RKO (cell line): ENCODE measurements around the gene SLC16A8.

Experiments
- DNase-seq: peaks from one replicate; pipeline ENCODE4 v3.0.0-alpha.2; 2016; ENCODE audit warnings: low spot score

The SLC16A8 gene

DNA sequence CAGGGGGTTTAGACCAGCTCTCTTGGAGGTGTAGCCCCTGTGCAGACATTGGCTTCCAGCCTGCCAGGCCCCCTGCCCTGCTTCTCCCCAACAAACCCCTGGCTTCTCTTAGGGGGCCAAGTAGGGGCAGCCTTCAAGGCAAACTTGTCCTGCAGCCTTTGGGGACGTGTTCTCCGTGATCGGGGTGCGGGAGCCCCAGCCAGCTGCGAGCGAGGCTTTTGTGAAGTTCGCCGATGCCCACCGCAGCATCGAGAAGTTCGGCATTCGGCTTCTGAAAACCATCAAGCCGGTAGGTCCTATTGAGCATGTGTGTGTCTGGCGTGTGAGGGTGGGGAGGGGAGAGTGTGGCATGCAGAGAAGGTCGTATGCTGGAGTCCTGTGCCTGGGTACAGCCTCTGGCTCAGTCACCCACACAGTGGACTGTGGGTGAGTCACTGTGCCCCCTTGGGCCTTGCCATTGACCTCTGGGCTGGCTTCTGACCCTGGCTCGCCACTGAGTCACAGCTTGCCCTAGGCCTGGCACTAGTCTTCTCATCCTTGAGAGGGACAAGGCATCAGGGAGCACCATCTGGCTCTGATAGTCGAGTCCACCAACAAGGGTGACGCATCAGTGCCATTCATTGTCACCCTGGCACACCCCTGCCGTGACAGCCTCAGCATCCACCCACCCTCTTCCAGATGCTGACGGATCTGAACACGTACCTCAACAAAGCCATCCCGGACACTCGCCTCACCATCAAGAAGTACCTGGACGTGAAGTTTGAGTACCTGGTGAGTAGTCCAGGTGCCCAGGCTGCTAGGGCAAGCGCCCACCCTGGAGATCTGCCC is 11.4 kb downstream of the SLC16A8 start:
- DNase-seq = no peak

DNA sequence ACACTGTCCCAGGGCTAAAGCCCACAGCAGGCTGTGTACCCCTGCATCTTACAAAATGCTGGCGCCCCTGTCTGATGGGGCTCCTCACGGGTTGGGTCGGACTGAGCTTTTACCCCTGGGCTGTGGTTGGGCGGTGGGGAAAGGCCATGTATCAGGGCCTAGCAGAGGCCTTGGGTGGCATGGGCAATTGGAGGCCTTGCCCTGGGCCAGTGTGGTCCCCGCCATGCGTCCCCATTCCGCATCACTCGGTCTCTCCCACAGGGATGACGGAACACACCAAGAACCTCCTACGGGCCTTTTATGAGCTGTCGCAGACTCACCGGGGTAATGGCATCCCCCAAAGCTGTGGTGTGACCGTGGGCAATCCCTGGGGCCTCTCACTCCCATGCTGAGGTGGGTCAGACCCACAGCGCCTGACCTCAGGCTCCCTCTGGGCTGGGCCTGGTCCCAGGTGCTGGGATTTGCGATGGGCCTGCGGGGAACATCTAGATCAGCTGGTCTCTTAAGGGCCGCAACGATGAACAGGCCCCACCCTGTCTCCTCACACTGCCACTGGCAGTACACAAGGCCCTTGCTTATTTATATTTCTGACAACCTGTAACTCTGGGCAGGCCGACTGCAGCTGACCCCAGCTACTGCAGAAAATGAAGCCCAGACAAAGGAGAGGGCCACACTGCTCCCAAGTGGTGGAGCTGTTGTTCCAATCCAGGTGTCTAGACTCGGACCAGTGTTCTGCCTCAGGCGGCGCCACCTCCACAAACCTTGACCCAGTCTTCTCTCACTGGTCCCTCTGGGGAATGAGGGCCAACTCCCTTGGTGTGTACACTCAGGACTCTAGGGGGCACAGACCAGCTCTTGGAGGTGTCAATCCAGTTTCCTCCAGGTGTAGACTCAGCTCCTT is 12.3 kb downstream of the SLC16A8 start:
- DNase-seq = no peak

DNA sequence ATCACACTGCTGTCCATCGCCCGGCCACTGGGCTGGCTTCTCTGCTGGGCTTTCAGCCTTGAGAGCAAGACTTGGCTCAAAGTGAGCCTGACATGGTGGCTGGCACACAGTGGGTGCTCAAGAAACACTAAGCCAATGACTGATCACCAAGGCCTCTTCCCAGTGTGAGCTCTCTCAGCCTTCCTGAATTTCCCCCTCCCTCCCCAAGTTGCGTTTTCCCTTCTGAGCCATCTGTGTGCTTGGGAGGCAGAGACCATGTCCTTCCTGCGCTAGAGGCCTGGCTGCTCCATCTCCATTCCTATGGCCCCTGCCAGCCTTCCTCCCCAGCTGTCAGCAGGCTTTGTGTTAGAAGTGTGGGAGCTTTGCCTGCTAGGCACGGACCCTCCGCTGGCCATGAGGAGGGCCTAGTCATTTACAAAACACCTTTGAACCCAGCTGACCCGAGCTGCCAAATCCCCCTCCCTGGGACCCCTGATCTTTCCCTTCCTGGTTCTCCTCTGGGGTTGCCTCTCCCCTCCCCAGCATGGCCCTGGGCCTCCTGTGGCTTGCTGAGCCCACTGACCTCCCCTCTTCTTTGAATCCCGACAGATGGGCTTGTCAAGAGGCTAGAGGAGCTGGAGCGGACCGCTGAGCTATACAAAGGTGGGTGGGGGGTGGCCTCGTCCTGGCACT is 13.6 kb downstream of the SLC16A8 start:
- no peak for DNase-seq

- DNase-seq = no peak
These were observed 14.4 kb downstream of the SLC16A8 start for GRCh38 chr22:38069372-38070249.

DNA sequence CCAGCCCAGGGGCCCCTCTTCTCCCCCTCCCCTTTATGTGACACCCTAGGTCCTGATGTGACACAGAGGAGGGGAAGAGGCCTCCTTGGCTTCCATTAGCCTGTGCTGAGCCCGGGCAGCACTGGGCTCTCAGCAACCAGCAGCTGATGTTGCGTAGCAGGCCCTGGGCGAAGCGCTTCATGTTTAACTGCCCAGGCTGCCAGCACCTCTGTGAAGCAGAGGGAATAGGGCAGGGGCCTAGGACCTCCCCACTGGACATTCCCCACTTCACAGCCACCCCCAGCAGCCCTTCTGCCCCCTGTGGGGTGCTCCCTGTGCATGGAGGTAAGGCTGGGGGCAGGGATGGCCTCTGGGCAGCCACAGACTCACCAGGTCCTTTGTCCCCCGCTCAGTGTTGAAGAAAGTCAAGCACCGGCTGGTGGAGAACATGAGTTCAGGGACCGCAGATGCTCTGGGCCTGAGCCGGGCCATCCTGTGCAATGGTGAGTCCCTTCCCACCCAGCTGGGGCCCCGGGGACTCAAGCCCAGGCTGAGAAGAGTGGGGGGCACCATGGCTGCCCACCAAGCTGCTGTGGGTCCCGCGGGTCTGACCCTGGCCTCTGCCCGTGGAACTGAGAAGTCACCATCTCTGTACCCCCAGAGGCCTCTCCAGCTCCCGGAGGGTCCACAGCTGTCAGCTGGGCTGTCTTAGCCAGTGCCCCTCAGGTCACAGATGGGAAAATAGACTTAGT is 15.2 kb downstream of the SLC16A8 start:
- DNase-seq = no peak

DNA sequence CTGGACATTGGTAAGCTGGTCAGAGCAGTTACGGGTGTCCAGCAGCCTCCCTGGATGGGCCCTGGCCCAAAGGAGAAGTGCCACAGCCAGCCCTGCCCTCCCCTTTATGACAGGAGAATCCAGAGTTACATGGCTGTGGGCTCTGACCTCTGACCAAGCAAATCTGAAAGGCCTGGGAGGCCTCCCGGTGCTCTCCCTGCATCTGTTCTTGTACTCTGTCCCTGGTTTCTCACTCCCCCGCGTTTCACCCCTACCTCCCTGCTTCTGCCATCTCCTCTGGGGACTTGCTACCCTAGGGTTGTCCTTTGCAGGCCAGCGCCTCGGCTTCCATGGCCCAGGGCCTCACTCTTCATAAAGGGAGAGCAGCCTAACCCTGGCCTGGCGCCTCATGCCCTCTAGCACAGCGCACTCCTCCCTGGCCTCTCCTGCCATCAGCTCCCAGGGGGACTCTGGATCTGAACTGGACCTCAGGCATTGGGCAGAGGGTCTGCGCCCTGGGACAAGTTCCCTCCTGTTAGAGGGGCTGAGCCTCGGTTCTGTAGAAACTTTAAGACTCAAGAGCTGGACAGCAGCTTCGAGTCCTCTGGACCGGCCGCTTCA is 16.1 kb downstream of the SLC16A8 start:
- DNase-seq = no peak

GRCh38 chr22:38067028-38067415 is 17.0 kb downstream of the SLC16A8 start:
- no peak for DNase-seq

DNA sequence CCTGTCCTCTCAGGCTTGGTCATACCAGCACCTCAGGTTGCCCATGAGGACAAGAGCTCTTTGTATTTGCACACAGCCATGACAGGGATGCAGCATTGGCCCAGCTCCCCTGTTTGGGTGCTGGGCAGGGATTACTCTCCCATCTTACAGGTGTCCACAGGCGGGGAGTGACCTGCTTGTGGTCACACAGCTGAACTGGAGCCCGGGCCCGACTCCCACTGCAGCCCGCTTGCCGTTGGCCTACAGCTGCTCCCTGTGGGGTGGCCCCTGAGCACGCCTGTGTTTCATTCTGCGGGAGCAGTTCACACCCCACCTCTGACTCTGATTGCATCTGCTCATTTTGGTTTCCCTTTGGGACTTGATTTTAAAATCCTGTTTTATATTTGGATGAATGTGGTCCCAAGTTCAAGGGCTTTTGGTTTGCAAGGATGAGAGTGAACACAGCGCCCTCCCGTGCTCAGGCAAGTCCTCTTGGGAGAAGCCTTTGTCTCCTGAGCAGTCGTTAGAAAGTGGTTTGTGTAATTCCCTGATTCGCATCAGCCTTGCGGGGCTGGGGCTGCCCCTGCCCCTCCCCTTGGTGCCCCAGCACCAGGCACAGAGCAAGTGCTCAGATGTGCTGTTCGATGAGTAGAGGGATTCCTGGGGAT is 17.5 kb downstream of the SLC16A8 start:
- DNase-seq = no peak

GRCh38 chr22:38065539-38065938 is 18.4 kb downstream of the SLC16A8 start:
- DNase-seq = no peak

- no peak for DNase-seq
These were observed 21.2 kb downstream of the SLC16A8 start for GRCh38 chr22:38062791-38063190.

GRCh38 chr22:38056969-38057891 is 26.8 kb downstream of the SLC16A8 start, which contains the start of gene PICK1:
Gene PICK1 (plus strand): TSS chr22:38057404. CDS start chr22:38057810, 406 bp downstream.
- peak; percentile 77 for DNase-seq

- DNase-seq = peak; percentile 82
These were observed 31.8 kb downstream of the SLC16A8 start for GRCh38 chr22:38051900-38052862.

- DNase-seq = no peak
These were observed 32.7 kb downstream of the SLC16A8 start for GRCh38 chr22:38051261-38051660.

DNA sequence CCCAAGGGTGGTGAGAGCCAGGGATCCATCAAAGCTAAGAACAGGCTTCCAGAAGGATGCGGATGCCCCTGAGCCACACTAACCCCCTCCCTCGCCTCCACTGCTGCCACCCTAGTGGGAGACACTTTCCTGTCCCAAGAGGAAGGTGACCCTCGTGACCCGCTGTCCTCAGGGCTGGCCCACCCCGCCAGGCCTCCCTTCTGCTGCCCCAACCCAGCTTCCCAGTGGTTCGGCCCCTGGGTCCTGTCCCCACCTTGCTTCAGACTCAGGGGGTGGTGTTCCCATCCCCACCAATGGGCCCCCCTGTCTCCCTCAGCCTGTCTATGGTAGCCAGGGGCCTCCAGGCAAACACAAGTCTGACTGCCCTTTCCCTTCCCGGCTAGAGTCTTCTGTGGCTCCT is 33.3 kb downstream of the SLC16A8 start:
- no peak for DNase-seq

DNA sequence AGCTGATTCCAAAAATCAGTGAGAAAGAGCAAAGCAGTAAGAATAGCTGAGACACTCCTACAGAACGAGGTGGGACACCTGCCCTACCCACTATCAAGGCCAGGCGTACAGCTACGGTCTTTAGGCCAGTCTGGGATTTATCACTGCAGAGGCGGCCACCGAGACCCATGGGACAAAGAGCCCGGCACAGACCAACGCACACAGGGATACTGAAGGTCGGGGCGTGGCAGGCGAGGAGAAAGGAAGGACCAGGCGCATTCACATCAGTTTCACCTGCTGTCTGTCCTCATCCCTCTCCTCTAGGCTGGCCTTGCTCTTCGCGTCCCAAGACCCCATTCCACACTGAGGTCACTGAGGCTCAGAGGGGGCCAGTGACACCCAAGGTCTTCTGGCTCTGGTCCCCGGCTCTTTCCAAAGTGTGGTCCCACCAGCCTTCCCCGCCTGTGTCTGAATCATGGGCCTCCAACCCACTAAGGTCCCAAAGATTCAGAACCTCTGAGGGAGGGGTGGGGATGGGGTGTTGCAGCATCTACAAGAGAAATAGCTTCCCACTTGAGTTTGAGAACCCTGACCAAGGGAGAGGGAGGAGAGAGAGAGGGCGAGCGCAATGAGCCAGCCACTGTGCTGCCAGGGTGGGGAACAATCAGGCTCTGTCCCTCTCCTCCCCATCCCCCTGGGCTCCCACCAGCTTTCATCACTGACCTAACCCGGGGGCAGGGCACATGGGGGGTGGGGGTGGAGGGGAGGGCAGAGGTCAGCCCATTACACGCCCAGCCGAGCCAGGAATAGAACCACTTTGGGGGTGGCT is 34.0 kb downstream of the SLC16A8 start:
- DNase-seq = no peak

- no peak for DNase-seq
These were observed 37.8 kb downstream of the SLC16A8 start for GRCh38 chr22:38046070-38046748.
